BJ (cell line): ENCODE results near the gene LAMA1. TPM values are rescaled to one million over a fixed set of nuclear protein-coding genes. Genes with fewer than 3 reads are reported as not detected.

Experiments
- CTCF ChIA-PET: fragments of 350-600 bp; formaldehyde crosslinking; extraction: SDS; loops from one replicate; lab custom pipeline; 2021; ENCODE audit warnings: antibody characterized with exemption, inconsistent platforms; lab: Yijun Ruan, JAX
- POLR2A ChIA-PET: fragments of 300-600 bp; sonication (Branson Sonifier 250); formaldehyde crosslinking; extraction: SDS; loops from one replicate; lab custom pipeline; 2021; ENCODE audit warnings: antibody characterized with exemption; lab: Charles Lee
- DNase-seq: peaks from one replicate; pipeline ENCODE4 v3.0.0-alpha.2; 2011; ENCODE audit warnings: low read depth
- H3K27me3 ChIP-seq: 2 replicates; pipeline ENCODE4 v1.6.0; 2011; ENCODE audit warnings: low read length; ENCODE audit not compliant: control insufficient read depth, insufficient read depth
- H3K36me3 ChIP-seq: 2 replicates; pipeline ENCODE4 v1.5.1; 2011; ENCODE audit warnings: low read length; ENCODE audit not compliant: control insufficient read depth, insufficient read depth
- H3K4me3 ChIP-seq: 2 replicates; pipeline ENCODE4 v1.5.1; 2011; ENCODE audit warnings: low read depth, mild to moderate bottlenecking, control low read depth, low read length
- CTCF ChIP-seq: IDR thresholded peaks from 2 replicates; pipeline ENCODE4 v1.5.1; 2011; ENCODE audit warnings: low read depth, mild to moderate bottlenecking, control low read depth, inconsistent platforms, low read length, moderate library complexity; ENCODE audit not compliant: insufficient read depth
- polyA plus RNA-seq: library from polyadenylated mRNA; depleted of rRNA; stranded (reverse); fragments of >200 nt; gene quantifications from 2 replicates; pipeline ENCODE4 v1.2.3, GENCODE V29; 2011

LAMA1 gene
- polyA plus RNA-seq, 1 experiment, result 3.4 TPM

- Histone ChIP-seq H3K4me3 (no peak overlapping the region), H3K27me3 (no peaks in the 10 kb centered on the region), H3K36me3 (no peaks in the 10 kb centered on the region)
- CTCF ChIA-PET, result interaction anchor here (0.6 to 1.5 kb wide), 2 partner anchors 14 to 183 kb away, joined by 3 to 4 read pairs; no protein-coding TSS in a partner anchor
- POLR2A ChIA-PET, result interaction anchor here (0.6 kb wide), 1 partner anchor 31 kb away, joined by 3 read pairs; no protein-coding TSS in a partner anchor
- DNase-seq, result no peak
- TF ChIP-seq CTCF, result no peak
These were observed 48.6 kb downstream of the LAMA1 start for GRCh38 chr18:7068871-7069590.

- POLR2A ChIA-PET, result no interaction called here
- Histone ChIP-seq H3K36me3 (no peaks in the 10 kb centered on the region), H3K4me3 (no peak overlapping the region), H3K27me3 (0 out of 2 replicates have a peak, but pooled peaks cover 1% of the 10 kb centered on the region)
- no peak for TF ChIP-seq CTCF
- DNase-seq, result no peak
- CTCF ChIA-PET, result no interaction called here
These were observed 50.5 kb downstream of the LAMA1 start for GRCh38 chr18:7066965-7067555.

GRCh38 chr18:7065736-7066135 lies 51.9 kb downstream of the LAMA1 start:
- 0 out of 2 replicates have a peak, but pooled peaks cover 1% of the 10 kb centered on the region for H3K27me3 ChIP-seq
- ChIA-PET CTCF (no interaction called here), POLR2A (no interaction called here)
- no peak for DNase-seq
- H3K36me3 ChIP-seq, result no peaks in the 10 kb centered on the region
- H3K4me3 ChIP-seq, result no peak overlapping the region
- TF ChIP-seq CTCF, result no peak

GRCh38 chr18:7064346-7064745 lies 53.3 kb downstream of the LAMA1 start:
- no peak for TF ChIP-seq CTCF
- no peaks in the 10 kb centered on the region for H3K36me3 ChIP-seq
- H3K27me3 ChIP-seq, result peaks cover 1% of the 10 kb centered on the region; the same call in 1 of the 2 replicates
- no peak for DNase-seq
- POLR2A ChIA-PET, result no interaction called here
- H3K4me3 ChIP-seq, result no peak overlapping the region
- CTCF ChIA-PET, result no interaction called here

- no peak overlapping the region for H3K4me3 ChIP-seq
- POLR2A ChIA-PET, result no interaction called here
- no peaks in the 10 kb centered on the region for H3K36me3 ChIP-seq
- TF ChIP-seq CTCF, result no peak
- peaks cover 1% of the 10 kb centered on the region; the same call in 1 of the 2 replicates for H3K27me3 ChIP-seq
- DNase-seq, result no peak
- CTCF ChIA-PET, result interaction anchor here (1.4 kb wide), 1 partner anchor 19 kb away, joined by 3 read pairs; no protein-coding TSS in a partner anchor
These were observed 54.8 kb downstream of the LAMA1 start for GRCh38 chr18:7062811-7063210.
